ENCODE measurements around the gene SLC2A6. TPM values are rescaled to one million over a fixed set of nuclear protein-coding genes. Genes with fewer than 3 reads are reported as not detected.

SLC2A6 gene
- total RNA-seq, 6 donors from 2014 or later: 5.2 to 17.2 (median 7.5) TPM

GRCh38 chr9:133505901-133506652 is 27.2 kb upstream of the SLC2A6 start:
- Histone ChIP-seq H3K36me3 (no peaks in the 10 kb centered on the region), H3K27ac (peak overlapping the region; percentile 30 to 75 (median 54)), H3K9me3 (peaks cover 8 to 15% (median 14%) of the 10 kb centered on the region in 4 donors), H3K4me1 (peaks cover 13 to 33% (median 14%) of the 10 kb centered on the region in 4 donors), H3K27me3 (no peaks in the 10 kb centered on the region), H3K4me3 (no peak overlapping the region)
- TF ChIP-seq CTCF (IDR thresholded peaks at IDR 0.05) (no peak), POLR2AphosphoS5 (IDR thresholded peaks at IDR 0.05) (no peak), POLR2A (IDR thresholded peaks at IDR 0.05) (no peak), EP300 (IDR thresholded peaks at IDR 0.05) (no peak)
- DNase-seq (peak in 1 of 2 donors; percentile 84), ATAC-seq (ENCODE audit: low FRiP score in 2 of 2) (peak; percentile 40 to 86)
- 81 to 95% methylated on average over 3 to 21 of the region's 23 CpGs for WGBS, 2 donors

GRCh38 chr9:133505186-133505830 is 26.4 kb upstream of the SLC2A6 start:
- peak overlapping the region; percentile 30 to 75 (median 54) for H3K27ac ChIP-seq
- 86 to 91% methylated on average over 7 to 13 of the region's 13 CpGs for WGBS, 2 donors
- no peak overlapping the region for H3K4me3 ChIP-seq
- peaks cover 13 to 33% (median 14%) of the 10 kb centered on the region in 4 donors for H3K4me1 ChIP-seq
- DNase-seq (no peak), ATAC-seq (ENCODE audit: low FRiP score in 2 of 2) (peak in 1 of 2 donors; percentile 28)
- no peaks in the 10 kb centered on the region for H3K27me3 ChIP-seq
- no peak for TF ChIP-seq EP300 (IDR thresholded peaks at IDR 0.05)
- TF ChIP-seq POLR2AphosphoS5 (IDR thresholded peaks at IDR 0.05): no peak
- TF ChIP-seq POLR2A (IDR thresholded peaks at IDR 0.05): no peak
- peaks cover 8 to 15% (median 14%) of the 10 kb centered on the region in 4 donors for H3K9me3 ChIP-seq
- no peaks in the 10 kb centered on the region for H3K36me3 ChIP-seq

- TF ChIP-seq CTCF (IDR thresholded peaks at IDR 0.05) (no peak), POLR2A (IDR thresholded peaks at IDR 0.05) (no peak), EP300 (IDR thresholded peaks at IDR 0.05) (no peak), POLR2AphosphoS5 (IDR thresholded peaks at IDR 0.05) (no peak)
- no peak overlapping the region for H3K27ac ChIP-seq
- DNase-seq: no peak
- H3K36me3 ChIP-seq: no peaks in the 10 kb centered on the region
- peaks cover 0 to 27% (median 6%) of the 10 kb centered on the region in 4 donors for H3K4me1 ChIP-seq
- H3K4me3 ChIP-seq: no peak overlapping the region
- H3K9me3 ChIP-seq: peaks cover 8 to 15% (median 14%) of the 10 kb centered on the region in 4 donors
- no peak for ATAC-seq (ENCODE audit: low FRiP score in 2 of 2)
- no peaks in the 10 kb centered on the region for H3K27me3 ChIP-seq
- WGBS, 2 donors: 96 to 97% methylated on average over 1 of the region's 1 CpG
Observed at GRCh38 chr9:133502112-133502511, 23.2 kb upstream of the SLC2A6 start.

GRCh38 chr9:133499892-133500270 is 21.0 kb upstream of the SLC2A6 start:
- Histone ChIP-seq H3K27me3 (no peaks in the 10 kb centered on the region), H3K9me3 (peaks cover 8 to 15% (median 14%) of the 10 kb centered on the region in 4 donors), H3K27ac (peak overlapping the region; percentile 22 to 72 (median 62)), H3K36me3 (no peaks in the 10 kb centered on the region), H3K4me3 (no peak overlapping the region), H3K4me1 (peaks cover 0 to 9% (median 5%) of the 10 kb centered on the region in 4 donors)
- 79 to 88% methylated on average over 5 to 12 of the region's 12 CpGs for WGBS, 2 donors
- no peak for ATAC-seq (ENCODE audit: low FRiP score in 2 of 2)
- TF ChIP-seq POLR2A (IDR thresholded peaks at IDR 0.05) (no peak), EP300 (IDR thresholded peaks at IDR 0.05) (no peak), CTCF (IDR thresholded peaks at IDR 0.05) (no peak), POLR2AphosphoS5 (IDR thresholded peaks at IDR 0.05) (no peak)
- no peak for DNase-seq

- DNase-seq (peak; percentile 38 to 70), ATAC-seq (ENCODE audit: low FRiP score in 2 of 2) (peak; percentile 54 to 69)
- Histone ChIP-seq H3K27me3 (no peaks in the 10 kb centered on the region), H3K27ac (peak overlapping the region; percentile 22 to 72 (median 62)), H3K4me1 (peaks cover 0 to 9% (median 5%) of the 10 kb centered on the region in 4 donors), H3K36me3 (no peaks in the 10 kb centered on the region), H3K4me3 (no peak overlapping the region), H3K9me3 (peaks cover 8 to 15% (median 14%) of the 10 kb centered on the region in 4 donors)
- TF ChIP-seq CTCF (IDR thresholded peaks at IDR 0.05): peak in 1 of 6 experiments; percentile 13
- no peak for TF ChIP-seq POLR2A (IDR thresholded peaks at IDR 0.05)
- TF ChIP-seq EP300 (IDR thresholded peaks at IDR 0.05): peak; percentile 77 to 95 (median 84)
- TF ChIP-seq POLR2AphosphoS5 (IDR thresholded peaks at IDR 0.05): peak; percentile 86 to 87
- 59 to 73% methylated on average over 3 to 19 of the region's 19 CpGs for WGBS, 2 donors
Observed at GRCh38 chr9:133499132-133499891, 20.4 kb upstream of the SLC2A6 start.
